PFSK-1 (cell line): ENCODE data around the gene TNIP2.

Experiments
- POLR2AphosphoS5 ChIP-seq: IDR thresholded peaks from 2 replicates; pipeline ENCODE4 v1.6.1; 2012; ENCODE audit warnings: low read depth, mild to moderate bottlenecking, control low read depth, low read length, moderate library complexity
- REST ChIP-seq, 2 experiments: IDR thresholded peaks; 2 replicates each; pipeline versions ENCODE4 v1.6.1 to v1.8.0; 2011 to 2012; ENCODE audit warnings: low read depth in 2 of 2, low read length in 2 of 2, control low read depth in 1 of 2, inconsistent platforms in 1 of 2, mild to moderate bottlenecking in 1 of 2, moderate library complexity in 1 of 2; ENCODE audit not compliant: insufficient read depth in 1 of 2
- SIN3A ChIP-seq: IDR thresholded peaks from 2 replicates; pipeline ENCODE4 v1.6.1; 2012; ENCODE audit warnings: mild to moderate bottlenecking, low read length, moderate library complexity, borderline replicate concordance; ENCODE audit not compliant: insufficient read depth

GRCh38 chr4:2797545-2798305, 41.6 kb upstream of the TNIP2 start:
- TF ChIP-seq SIN3A (no peak), REST (IDR thresholded peaks at IDR 0.05; ENCODE audit: insufficient read depth in 1 of 2, low read depth in 2 of 2, low read length in 2 of 2) (no peak), POLR2AphosphoS5 (no peak)
